Endothelial cell of umbilical vein (primary cell): ENCODE results near the gene LRRC8D. TPM values are rescaled to one million over a fixed set of nuclear protein-coding genes. Genes with fewer than 3 reads are reported as not detected.
A peak's percentile ranks its signal among the peaks of the same experiment; 100 is the strongest.

Experiments
- BruUV-seq: library from RNA; stranded (reverse); fragments of 400-500 nt; replicated peaks from 2 replicates; lab custom pipeline; 2021; lab: Mats Ljungman, UMichigan
- CTCF ChIA-PET: fragments of 300-600, 350-600 bp; sonication (Branson Sonifier 250); formaldehyde crosslinking; loops from one replicate; lab custom pipeline; 2021; ENCODE audit warnings: antibody characterized with exemption, inconsistent platforms; lab: Charles Lee
- POLR2A ChIA-PET: fragments of 300-600, 350-600 bp; sonication (Branson Sonifier 250); formaldehyde crosslinking; loops from one replicate; lab custom pipeline; 2021; ENCODE audit warnings: antibody characterized with exemption, inconsistent platforms; lab: Charles Lee
- DNase-seq: peaks from one replicate; pipeline ENCODE4 v3.0.0-alpha.2; 2011; ENCODE audit warnings: low read depth, low spot score
- FAIRE-seq: peaks from 2 replicates; lab custom pipeline; 2011; peaks lifted over from hg19 to GRCh38; lab: Jason Lieb, UNC
- H2AFZ ChIP-seq: 2 replicates; pipeline ENCODE4 v1.6.0; 2012; ENCODE audit warnings: low read depth, low read length, control low read depth, inconsistent platforms
- H3K27ac ChIP-seq: 2 replicates; pipeline ENCODE4 v1.5.1; 2011; ENCODE audit warnings: low read depth, mild to moderate bottlenecking, control low read depth, low read length, moderate library complexity; ENCODE audit not compliant: insufficient read depth
- H3K27me3 ChIP-seq, 2 experiments: 2 replicates each; pipeline versions ENCODE4 v1.6.0 to v1.6.1; 2011; ENCODE audit warnings: low read length in 2 of 2, mixed read lengths in 1 of 2; ENCODE audit not compliant: control insufficient read depth in 2 of 2, insufficient read depth in 2 of 2
- H3K36me3 ChIP-seq, 2 experiments: 2 replicates in 1 of 2; 3 replicates in 1 of 2; pipeline ENCODE4 v1.5.1; 2011; ENCODE audit warnings: low read length in 2 of 2, mild to moderate bottlenecking in 1 of 2, moderate library complexity in 1 of 2; ENCODE audit not compliant: control insufficient read depth in 2 of 2, insufficient read depth in 2 of 2; ENCODE audit errors: extremely low read depth in 1 of 2
- H3K4me1 ChIP-seq: 3 replicates; pipeline ENCODE4 v1.5.1; 2011; ENCODE audit warnings: mild to moderate bottlenecking, low read length; ENCODE audit not compliant: control insufficient read depth, insufficient read depth; ENCODE audit errors: extremely low read depth
- H3K4me2 ChIP-seq: 2 replicates; pipeline ENCODE4 v1.6.1; 2011; ENCODE audit warnings: low read length, control low read depth, mixed read lengths; ENCODE audit not compliant: insufficient read depth
- H3K4me3 ChIP-seq, 3 experiments: fragments of 200-600 bp in 1 of 3; sonication (generic), shearing (Covaris generic) in 1 of 3; replicated peaks in 1 of 3; 2 replicates each; pipeline ENCODE4 v1.5.1; 2011 to 2016; ENCODE audit warnings: control low read depth in 3 of 3, low read length in 3 of 3, mild to moderate bottlenecking in 2 of 3, inconsistent platforms in 1 of 3, low read depth in 1 of 3, moderate library complexity in 1 of 3; ENCODE audit not compliant: insufficient read depth in 1 of 3
- H3K79me2 ChIP-seq: 2 replicates; pipeline ENCODE4 v1.6.0; 2012; ENCODE audit warnings: low read length, inconsistent platforms; ENCODE audit not compliant: control insufficient read depth, insufficient read depth
- H3K9ac ChIP-seq: replicated peaks from 2 replicates; pipeline ENCODE3; 2011; ENCODE audit warnings: low read length, control low read depth; ENCODE audit not compliant: insufficient read depth; ENCODE audit errors: extremely low read depth
- H3K9me1 ChIP-seq: replicated peaks from 3 replicates; pipeline ENCODE4 v1.6.0; 2011; ENCODE audit warnings: mild to moderate bottlenecking, low read length; ENCODE audit not compliant: control insufficient read depth, insufficient read depth; ENCODE audit errors: extremely low read depth
- H3K9me3 ChIP-seq: replicated peaks from 2 replicates; pipeline ENCODE4 v1.5.1; 2012; ENCODE audit warnings: low read length, inconsistent platforms; ENCODE audit not compliant: control insufficient read depth, insufficient read depth
- H4K20me1 ChIP-seq: replicated peaks from 2 replicates; pipeline ENCODE3; 2011; ENCODE audit warnings: mild to moderate bottlenecking, low read length; ENCODE audit not compliant: control insufficient read depth, insufficient read depth; ENCODE audit errors: extremely low read depth
- CTCF ChIP-seq, 2 donors: IDR thresholded peaks; 1 replicate in 1 of 2; 2 replicates in 1 of 2; pipeline ENCODE4 v1.5.1; 2011; ENCODE audit warnings: low read length in 2 of 2, mild to moderate bottlenecking in 2 of 2, moderate library complexity in 2 of 2, control low read depth in 1 of 2, inconsistent platforms in 1 of 2, low read depth in 1 of 2; ENCODE audit not compliant: insufficient read depth in 1 of 2; ENCODE audit errors: extremely low read depth in 1 of 2
- EZH2 ChIP-seq: IDR thresholded peaks from 2 replicates; pipeline ENCODE4 v1.6.1; 2012; ENCODE audit warnings: borderline replicate concordance, low read depth, mild to moderate bottlenecking, moderate library complexity, low read length, inconsistent platforms; ENCODE audit not compliant: severe bottlenecking
- FOS ChIP-seq: IDR thresholded peaks from 2 replicates; pipeline ENCODE4 v1.6.1; 2011; ENCODE audit warnings: mild to moderate bottlenecking, low read length, moderate library complexity, borderline replicate concordance; ENCODE audit not compliant: insufficient read depth
- GATA2 ChIP-seq: IDR thresholded peaks from 2 replicates; pipeline ENCODE4 v1.7.0; 2011; ENCODE audit warnings: low read depth, mild to moderate bottlenecking, moderate library complexity, mixed read lengths, low read length; ENCODE audit not compliant: insufficient read length, insufficient read depth
- JUN ChIP-seq: IDR thresholded peaks from 2 replicates; pipeline ENCODE4 v1.6.1; 2011; ENCODE audit warnings: borderline replicate concordance, low read depth; ENCODE audit not compliant: insufficient read length, insufficient read depth
- MAX ChIP-seq: IDR thresholded peaks from 2 replicates; pipeline ENCODE4 v1.6.1; 2011; ENCODE audit not compliant: insufficient read depth, insufficient read length
- MYC ChIP-seq: IDR thresholded peaks from one replicate; pipeline ENCODE4 v1.6.1; 2011; ENCODE audit warnings: mild to moderate bottlenecking, low read depth, low read length
- POLR2A ChIP-seq: IDR thresholded peaks from 2 replicates; pipeline ENCODE4 v1.6.1; 2012; ENCODE audit warnings: low read depth, mild to moderate bottlenecking, control low read depth, low read length
- POLR2AphosphoS5 ChIP-seq: IDR thresholded peaks from 2 replicates; pipeline ENCODE4 v1.6.1; 2012; ENCODE audit warnings: low read depth, mild to moderate bottlenecking, control low read depth, low read length, moderate library complexity; ENCODE audit not compliant: insufficient read depth
- dilution Hi-C: fragments of 300-500 bp; cut with MboI; formaldehyde crosslinking; loops from one replicate; pipeline ENCODE4 v1.15.0; 2019; ENCODE audit warnings: low sequenced_read_pairs; ENCODE audit not compliant: extremely low pct_ligation_motif_present
- intact Hi-C: fragments of 100-400 bp; cut with micrococcal nuclease; formaldehyde crosslinking; loops from one replicate; pipeline ENCODE4 v1.10.0; 2022
- polyA plus RNA-seq, 4 experiments: library from polyadenylated mRNA; depleted of rRNA in 3 of 4; stranded (reverse) in 3 of 4; unstranded in 1 of 4; fragments of >200 nt; gene quantifications; 2 replicates each; pipeline versions ENCODE4 v1.2.1 to v1.2.3, GENCODE V29; 2011 to 2012; ENCODE audit warnings: missing spikeins in 1 of 4
- total RNA-seq: library from RNA; stranded (reverse); gene quantifications from 2 replicates; pipeline ENCODE4 v1.2.3, GENCODE V29; 2021

The LRRC8D gene
- total and polyA plus RNA-seq, 2 donors (not counting 3 experiments of a cell fraction or from before 2014, with no cell fraction given) = 31.9 to 37.7 TPM

DNA sequence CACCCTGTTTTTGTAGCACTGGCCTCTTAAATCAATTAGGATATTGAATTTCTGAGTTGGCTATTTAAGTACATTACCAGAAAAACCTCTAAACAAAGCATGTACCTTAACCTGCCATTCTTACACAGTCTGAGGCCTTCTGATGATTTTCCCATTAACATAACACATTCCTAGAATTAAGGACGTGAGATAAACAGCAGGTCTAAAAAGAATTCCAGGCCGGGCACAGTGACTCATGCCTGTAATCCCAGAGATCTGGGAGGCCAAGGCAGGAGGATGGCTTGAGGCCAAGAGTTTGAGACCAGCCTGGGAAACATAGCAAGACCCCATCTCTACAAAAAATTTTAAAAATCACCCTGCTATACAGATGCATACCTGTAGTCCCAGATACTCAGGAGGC lies 18.0 kb upstream of the LRRC8D start:
- no peak overlapping the region for H3K27ac ChIP-seq
- no peaks in the 10 kb centered on the region for H3K36me3 ChIP-seq
- H4K20me1 ChIP-seq = no peaks in the 10 kb centered on the region
- H2AFZ ChIP-seq = no peak overlapping the region
- intact Hi-C loops (no loop called here), dilution Hi-C loops (no loop called here)
- no peaks in the 10 kb centered on the region for H3K9me3 ChIP-seq
- H3K9ac ChIP-seq = no peak overlapping the region
- no peaks in the 10 kb centered on the region for H3K9me1 ChIP-seq
- FAIRE-seq (peak; percentile 52), DNase-seq (no peak)
- H3K4me2 ChIP-seq = no peak overlapping the region
- no peaks in the 10 kb centered on the region for H3K79me2 ChIP-seq
- ChIA-PET POLR2A (no interaction called here), CTCF (interaction anchor here (0.5 to 2.4 kb wide), 7 partner anchors 11 to 319 kb away, joined by 3 to 11 read pairs (median 3); no protein-coding TSS in a partner anchor)
- peaks cover 9% of the 10 kb centered on the region for H3K4me1 ChIP-seq
- TF ChIP-seq EZH2 (no peak), MYC (no peak), POLR2AphosphoS5 (no peak), POLR2A (no peak), JUN (no peak), CTCF (IDR thresholded peaks at IDR 0.05; ENCODE audit: extremely low read depth in 1 of 2, insufficient read depth in 1 of 2, low read depth in 1 of 2, low read length in 2 of 2) (no peak), FOS (no peak), MAX (no peak), GATA2 (no peak)
- no TSS peak for BruUV-seq
- H3K27me3 ChIP-seq = no peaks in the 10 kb centered on the region
- H3K4me3 ChIP-seq = no peak overlapping the region
